Muscle layer of colon (tissue), 2 donors: ENCODE results near the gene PTBP1.
A peak's percentile ranks its signal among the peaks of the same experiment; 100 is the strongest.

ENCODE experiments used
- H3K27ac ChIP-seq: one replicate; pipeline ENCODE4 v1.7.0; 2013; ENCODE audit warnings: low read depth, mild to moderate bottlenecking, low read length, moderate library complexity
- H3K27me3 ChIP-seq, 2 donors: one replicate each; pipeline ENCODE4 v1.7.0; 2013; ENCODE audit warnings: low read length in 2 of 2, mild to moderate bottlenecking in 2 of 2; ENCODE audit not compliant: insufficient read depth in 2 of 2, control insufficient read depth in 1 of 2
- H3K36me3 ChIP-seq: one replicate; pipeline ENCODE4 v1.7.0; 2013; ENCODE audit warnings: mild to moderate bottlenecking, low read length; ENCODE audit not compliant: insufficient read depth
- H3K4me1 ChIP-seq: one replicate; pipeline ENCODE4 v1.7.0; 2013; ENCODE audit warnings: mild to moderate bottlenecking, low read length; ENCODE audit not compliant: insufficient read depth
- H3K4me3 ChIP-seq, 2 donors: one replicate each; pipeline ENCODE4 v1.7.0; 2013; ENCODE audit warnings: low read length in 2 of 2, low read depth in 1 of 2, mild to moderate bottlenecking in 1 of 2, moderate library complexity in 1 of 2
- H3K9ac ChIP-seq: one replicate; pipeline ENCODE4 v1.7.0; 2013; ENCODE audit warnings: low read length
- H3K9me3 ChIP-seq: one replicate; pipeline ENCODE4 v1.7.0; 2013; ENCODE audit warnings: mild to moderate bottlenecking, low read length
- donor health status: abdominal sarcoma.
- donor health status: Adenocarcinoma of cecum.

Gene PTBP1

GRCh38 chr19:855566-856120 lies 58.4 kb downstream of the PTBP1 start:
- Histone ChIP-seq H3K27ac (no peak overlapping the region), H3K9ac (no peak overlapping the region), H3K27me3 (peaks cover 8 to 51% of the 10 kb centered on the region in 2 donors), H3K36me3 (no peaks in the 10 kb centered on the region), H3K4me1 (peaks cover 7% of the 10 kb centered on the region), H3K4me3 (no peak overlapping the region), H3K9me3 (no peaks in the 10 kb centered on the region)

GRCh38 chr19:858284-858683 lies 61.0 kb downstream of the PTBP1 start:
- no peaks in the 10 kb centered on the region for H3K9me3 ChIP-seq
- peaks cover 8 to 54% of the 10 kb centered on the region in 2 donors for H3K27me3 ChIP-seq
- H3K27ac ChIP-seq, result no peak overlapping the region

GRCh38 chr19:858868-859843 lies 61.9 kb downstream of the PTBP1 start, which contains the start of gene CFD:
Gene CFD, plus strand, starts transcription at chr19:859664. Its CDS starts 26 bp downstream, at chr19:859690.
- Histone ChIP-seq H3K27me3 (peaks cover 8 to 53% of the 10 kb centered on the region in 2 donors), H3K9ac (no peak within 1 kb of the TSS), H3K4me3 (peak within 1 kb of the TSS; percentile 32 to 38), H3K36me3 (no peaks in the 10 kb centered on the region), H3K27ac (peak within 1 kb of the TSS; percentile 20), H3K4me1 (peaks cover 7% of the 10 kb centered on the region), H3K9me3 (no peaks in the 10 kb centered on the region)

More at GRCh38 chr19:858284-858683, 61.0 kb downstream of the PTBP1 start:
- Histone ChIP-seq H3K36me3 (no peaks in the 10 kb centered on the region), H3K4me3 (no peak overlapping the region), H3K9ac (no peak overlapping the region), H3K4me1 (peaks cover 4% of the 10 kb centered on the region)

- Histone ChIP-seq H3K4me3 (no peak overlapping the region), H3K27me3 (peaks cover 8 to 45% of the 10 kb centered on the region in 2 donors), H3K27ac (no peak overlapping the region), H3K36me3 (no peaks in the 10 kb centered on the region), H3K9me3 (no peaks in the 10 kb centered on the region), H3K9ac (no peak overlapping the region), H3K4me1 (peaks cover 7% of the 10 kb centered on the region)
These were observed 64.0 kb downstream of the PTBP1 start for GRCh38 chr19:861141-861755.
